GOT3 (cell line): Measurements from ENCODE around the gene MYH14.
"Not testable (repeated sequence)": the region's sequence is repeated elsewhere in the genome, so short reads cannot be mapped to it uniquely, and the experiment has no call there.

ENCODE experiments used
- DNase-seq: peaks from one replicate; lab custom pipeline; 2025; ENCODE audit warnings: mixed read lengths; lab: John Stamatoyannopoulos, UW

Gene MYH14

DNA sequence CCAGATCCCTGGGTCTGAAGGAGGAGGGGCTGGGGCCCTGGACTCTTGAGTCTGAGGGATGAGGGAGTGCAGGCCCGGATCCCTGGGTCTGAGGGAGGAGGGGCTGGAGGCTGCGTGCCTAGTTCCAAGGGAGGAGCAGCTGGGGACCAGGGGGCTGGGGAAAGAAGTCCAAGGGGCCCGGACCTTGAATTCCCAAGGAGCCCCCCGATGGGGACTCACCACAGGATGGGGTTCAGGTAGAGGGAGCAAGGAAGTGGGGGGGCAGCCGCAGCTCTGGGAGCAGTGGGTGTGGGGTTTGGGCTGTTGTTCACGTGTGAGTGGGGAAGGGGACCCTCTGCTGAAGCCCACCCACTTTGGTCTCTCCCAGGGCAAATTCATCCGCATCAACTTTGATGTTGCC lies 23.1 kb downstream of the MYH14 start:
- DNase-seq = no peak

DNA sequence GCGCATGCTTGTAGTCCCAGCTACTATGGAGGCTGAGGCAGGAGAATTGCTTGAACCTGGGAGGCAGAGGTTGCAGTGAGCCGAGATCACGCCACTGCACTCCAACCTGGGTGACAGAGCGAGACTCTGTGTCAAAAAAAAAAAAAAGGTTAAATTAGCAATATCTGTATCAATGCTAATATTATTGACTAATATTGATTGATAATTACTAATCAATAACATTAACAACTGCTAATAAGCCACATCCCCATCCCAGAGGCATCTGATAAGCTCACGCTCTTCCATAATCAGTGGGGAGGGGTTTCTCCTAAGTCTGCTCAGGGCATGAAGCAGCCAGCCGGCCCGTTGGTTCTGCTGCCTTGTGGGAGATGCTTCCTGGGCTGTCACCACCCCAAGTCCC lies 24.7 kb downstream of the MYH14 start:
- DNase-seq = not testable (repeated sequence)

DNA sequence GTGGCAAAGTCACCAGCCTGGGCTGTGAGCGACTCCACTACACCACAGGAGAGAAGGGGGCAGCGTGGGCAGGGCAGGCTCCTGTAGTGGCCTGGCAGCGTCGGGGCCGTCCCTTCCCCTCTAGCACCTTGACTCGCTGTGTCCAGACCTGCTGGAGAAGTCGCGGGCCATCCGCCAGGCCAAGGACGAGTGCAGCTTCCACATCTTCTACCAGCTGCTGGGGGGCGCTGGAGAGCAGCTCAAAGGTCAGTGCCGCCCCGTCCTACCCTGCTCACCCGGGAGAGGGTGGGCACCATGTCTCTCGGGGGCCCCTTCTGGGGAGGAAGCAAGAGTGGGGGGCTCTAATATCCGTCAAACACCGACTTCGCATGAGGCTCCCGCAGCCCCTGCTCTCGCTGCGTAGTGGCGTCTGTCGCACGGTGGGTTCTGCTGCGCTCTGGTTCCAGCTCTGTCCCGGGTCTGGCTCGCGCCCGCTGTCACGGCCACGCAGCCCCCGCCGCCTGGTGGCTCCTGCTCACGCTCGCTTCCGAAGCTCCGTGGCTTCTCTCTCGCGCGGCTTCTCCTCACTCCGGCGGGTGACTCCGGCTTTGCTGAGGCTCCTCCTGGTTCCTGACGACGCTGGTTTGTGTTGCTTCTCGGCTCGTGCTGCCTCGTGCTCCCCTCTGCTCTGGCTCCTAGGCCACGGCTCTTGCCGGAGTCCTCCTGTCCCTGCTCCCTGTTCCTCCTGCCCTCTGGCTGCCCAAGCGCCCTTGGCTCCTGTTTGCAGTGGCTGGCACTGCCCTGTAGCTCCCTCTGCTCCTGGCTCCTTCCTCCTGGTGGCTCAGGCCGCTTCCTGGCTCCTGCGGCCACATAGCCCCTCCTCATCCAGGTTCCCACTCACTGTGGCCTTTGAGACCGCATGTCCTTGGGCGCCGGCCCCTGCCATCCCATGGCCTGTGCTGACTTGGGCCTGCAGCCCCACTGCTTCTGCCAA lies 27.2 kb downstream of the MYH14 start:
- no peak for DNase-seq

DNA sequence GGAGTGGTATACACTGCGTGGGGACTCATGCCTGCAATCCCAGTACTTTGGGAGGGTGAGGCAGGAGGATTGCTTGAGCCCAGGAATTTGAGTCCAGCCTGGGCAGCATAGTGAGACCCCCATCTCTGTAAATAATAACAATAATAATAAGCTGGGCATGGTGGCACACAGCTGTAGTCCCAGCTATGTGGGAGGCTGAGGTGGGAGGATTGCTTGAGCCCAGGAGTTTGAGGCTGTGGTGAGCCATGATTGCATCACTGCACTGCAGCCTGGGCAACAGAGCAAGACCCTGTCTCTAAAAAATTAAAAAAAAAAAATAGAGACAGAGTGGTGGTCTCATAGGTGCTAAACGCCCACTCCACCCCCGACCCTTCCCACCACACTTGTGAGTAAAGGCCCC lies 28.0 kb downstream of the MYH14 start:
- not testable (repeated sequence) for DNase-seq

DNA sequence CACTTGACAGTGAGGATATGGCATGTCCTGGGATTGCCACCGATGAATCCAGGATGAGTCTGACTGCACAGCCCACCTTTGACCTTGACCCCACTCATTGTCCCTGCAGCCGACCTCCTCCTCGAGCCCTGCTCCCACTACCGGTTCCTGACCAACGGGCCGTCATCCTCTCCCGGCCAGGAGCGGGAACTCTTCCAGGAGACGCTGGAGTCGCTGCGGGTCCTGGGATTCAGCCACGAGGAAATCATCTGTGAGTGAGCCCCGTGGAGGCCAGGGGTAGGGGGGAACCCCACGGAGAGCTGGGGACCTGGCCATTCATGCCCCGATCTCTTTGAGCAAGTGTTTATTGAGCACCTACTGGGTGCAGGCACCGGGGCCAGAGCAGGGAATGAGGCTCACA lies 28.4 kb downstream of the MYH14 start:
- DNase-seq = no peak

DNA sequence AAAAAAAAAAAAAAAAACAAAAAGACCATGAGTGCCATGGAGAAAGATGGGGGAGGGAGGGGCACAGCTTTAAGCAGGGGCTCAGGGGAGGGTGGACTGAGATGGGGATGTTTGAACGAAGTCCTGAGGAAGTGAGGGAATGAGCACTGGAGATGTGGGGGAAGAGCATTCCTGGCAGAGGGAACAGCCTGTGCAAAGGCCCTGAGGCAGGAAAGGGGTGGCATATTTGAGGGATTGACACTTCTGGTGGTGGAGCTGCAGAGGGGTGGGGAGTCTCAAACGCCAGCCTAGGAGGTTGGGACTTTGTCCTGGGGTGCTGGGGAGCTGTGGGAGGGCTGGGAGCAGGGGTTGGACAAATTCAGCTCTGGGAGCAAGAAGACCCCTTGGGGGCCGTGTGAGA lies 29.2 kb downstream of the MYH14 start:
- DNase-seq = no peak

DNA sequence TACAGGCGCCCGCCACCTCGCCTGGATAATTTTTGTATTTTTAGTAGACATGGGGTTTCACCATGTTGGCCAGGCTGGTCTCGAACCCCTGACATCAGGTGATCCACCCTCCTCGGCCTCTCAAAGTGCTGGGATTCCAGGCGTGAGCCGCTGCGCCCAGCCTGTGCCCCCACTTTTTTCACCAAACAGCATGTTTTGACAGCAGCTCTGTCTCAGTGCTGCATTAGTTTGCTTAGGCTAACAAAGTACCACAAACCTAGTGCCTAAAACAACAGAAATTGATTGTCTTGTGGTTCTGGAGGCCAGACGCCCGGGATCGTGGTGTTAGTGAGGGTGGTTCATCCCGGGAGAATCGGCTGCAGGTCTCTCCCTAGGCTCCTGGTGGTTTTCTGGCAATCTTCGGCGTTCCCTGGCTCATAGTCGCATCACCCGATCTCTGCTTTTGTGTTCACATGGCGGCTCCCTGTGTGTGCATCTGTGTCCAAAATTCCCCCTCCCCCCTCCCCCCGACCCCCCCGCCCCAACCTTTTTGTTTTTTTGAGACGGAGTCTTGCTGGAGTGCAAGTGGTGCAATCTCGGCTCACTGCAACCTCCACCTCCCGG lies 30.0 kb downstream of the MYH14 start:
- no peak for DNase-seq

DNA sequence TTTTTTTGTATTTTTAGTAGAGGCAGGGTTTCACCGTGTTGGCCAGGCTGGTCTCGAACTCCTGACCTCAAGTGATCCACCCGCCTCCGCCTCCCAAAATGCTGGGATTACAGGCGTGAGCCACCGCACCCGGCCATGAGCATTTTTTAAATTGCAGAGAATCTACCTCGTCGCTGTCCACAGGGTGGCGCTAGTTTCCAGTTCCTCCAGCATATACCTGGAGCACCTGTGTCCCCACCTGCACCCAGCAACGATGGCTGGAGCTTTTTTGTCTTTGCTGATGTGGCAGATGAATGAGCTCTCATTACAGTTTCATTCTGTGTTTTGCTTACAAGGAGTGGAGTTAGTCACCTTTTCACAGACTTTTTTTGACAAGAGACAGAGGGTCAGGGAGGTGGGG lies 34.1 kb downstream of the MYH14 start:
- DNase-seq = not testable (repeated sequence)

DNA sequence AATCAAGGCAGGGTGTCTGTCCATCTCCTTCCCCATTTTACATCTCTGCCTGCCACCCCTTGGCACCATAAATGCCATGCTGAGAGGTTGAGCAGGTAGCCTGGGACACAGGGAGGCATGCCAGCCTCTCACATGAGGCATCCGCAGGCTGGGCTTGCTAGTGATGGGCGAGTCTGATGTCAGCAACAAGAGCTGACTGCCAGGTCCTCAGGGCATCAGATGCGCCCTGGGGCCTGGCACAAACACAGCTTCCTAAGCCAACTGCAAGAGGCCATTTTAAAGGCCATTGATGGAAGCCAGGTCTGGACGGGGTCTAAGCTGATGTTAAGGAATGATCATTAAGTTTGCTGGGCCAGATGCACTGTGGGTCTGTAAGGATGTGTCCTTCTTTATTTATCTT lies 34.6 kb downstream of the MYH14 start:
- no peak for DNase-seq

DNA sequence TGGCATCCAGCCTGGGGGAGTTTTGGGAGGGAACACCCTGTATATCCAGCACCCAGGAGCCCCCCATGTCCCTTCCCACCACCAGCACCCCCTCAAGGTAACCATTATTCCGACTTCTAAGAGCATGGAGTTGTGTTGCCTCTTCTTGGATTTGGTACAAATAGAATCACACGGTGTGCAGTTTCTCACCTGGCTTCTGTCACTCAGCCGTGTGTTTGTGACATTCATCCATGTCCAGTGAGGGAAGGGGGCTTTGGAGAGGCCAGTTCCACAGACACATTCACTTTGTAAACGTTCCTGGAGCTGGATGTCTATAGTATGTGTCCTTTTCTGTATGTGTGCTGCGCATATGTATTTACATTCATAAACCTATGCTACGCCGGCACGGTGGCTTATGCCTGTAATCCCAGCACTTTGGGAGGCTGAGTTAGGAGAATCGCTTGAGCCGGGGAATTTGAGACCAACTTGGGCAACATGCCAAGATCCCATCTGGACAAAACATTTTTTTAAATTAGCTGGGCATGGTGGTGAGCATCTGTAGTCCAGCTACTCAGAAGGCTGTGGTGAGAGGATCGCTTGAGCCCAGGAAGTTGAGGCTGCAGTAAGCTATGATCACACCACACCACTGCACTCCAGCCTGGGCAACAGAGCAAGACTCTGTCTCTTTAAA lies 36.6 kb downstream of the MYH14 start:
- no peak for DNase-seq

DNA sequence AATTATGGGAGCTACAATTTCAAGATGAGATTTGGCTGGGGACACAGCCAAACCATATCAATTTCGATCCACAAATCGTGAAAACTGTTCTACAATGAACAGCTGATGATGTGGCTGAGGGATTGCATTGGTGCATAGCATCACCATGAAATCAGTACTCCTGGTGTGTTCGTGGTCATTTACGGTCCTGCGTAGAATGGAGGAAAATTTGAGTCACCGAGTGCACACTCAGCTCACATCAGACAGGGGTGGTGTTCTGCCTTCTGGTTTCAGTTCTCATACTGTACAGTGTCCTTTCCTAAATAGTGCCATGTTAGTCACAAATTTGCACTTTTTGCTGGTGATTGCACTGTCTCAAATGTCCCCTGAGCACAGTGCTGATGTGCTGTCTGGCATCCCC lies 39.2 kb downstream of the MYH14 start:
- no peak for DNase-seq

DNA sequence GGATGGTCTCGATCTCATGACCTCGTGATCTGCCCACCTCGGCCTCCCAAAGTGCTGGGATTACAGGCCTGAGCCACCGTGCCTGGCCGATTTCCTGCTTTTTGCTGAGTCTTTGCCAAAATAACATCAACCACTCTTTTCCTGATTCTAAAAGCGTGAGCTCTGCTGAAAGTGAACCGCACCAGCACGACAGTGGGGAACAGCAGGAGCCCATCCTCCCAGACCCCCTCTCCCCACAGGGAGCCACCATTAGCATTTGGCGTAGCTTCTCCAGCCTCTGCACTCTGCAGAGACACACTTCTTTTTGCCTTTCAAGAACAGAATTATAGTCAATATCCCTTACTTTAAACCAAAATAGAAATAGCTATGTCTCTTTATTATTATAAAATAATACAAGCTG lies 41.3 kb downstream of the MYH14 start:
- DNase-seq = no peak

DNA sequence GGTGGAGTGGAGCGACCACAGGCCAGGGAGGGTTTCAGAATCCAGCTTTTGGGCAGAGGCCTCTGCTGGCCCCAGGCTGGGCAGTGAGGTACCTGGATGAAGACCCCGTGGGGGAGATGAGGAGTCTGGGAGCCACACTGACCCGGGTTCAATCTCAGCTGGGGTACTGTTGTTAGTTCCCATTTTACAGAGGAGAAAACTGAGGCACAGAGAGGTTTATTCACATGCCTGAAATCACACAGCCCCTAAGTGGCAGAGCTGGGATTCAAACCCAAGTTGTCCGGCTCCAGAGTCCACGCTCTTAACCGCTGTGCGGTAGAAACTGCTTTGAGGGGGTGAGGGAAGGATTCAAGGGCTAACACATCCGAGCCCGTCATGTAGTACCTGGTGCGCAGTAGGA lies 45.0 kb downstream of the MYH14 start:
- no peak for DNase-seq

DNA sequence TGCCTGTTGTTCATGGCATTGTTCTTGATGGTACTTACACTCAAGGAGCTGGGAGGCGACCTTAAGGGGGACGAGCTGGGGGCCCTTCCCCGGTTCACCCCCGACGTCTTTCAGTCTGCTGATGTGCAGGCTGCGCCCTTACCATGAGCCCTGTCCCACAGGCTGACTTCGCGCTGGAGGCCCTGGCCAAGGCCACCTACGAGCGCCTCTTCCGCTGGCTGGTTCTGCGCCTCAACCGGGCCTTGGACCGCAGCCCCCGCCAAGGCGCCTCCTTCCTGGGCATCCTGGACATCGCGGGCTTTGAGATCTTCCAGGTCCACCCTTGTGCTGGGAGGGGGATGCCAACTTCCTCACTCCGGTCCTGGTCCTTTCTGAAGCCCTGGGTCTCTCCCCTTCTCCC lies 45.4 kb downstream of the MYH14 start:
- no peak for DNase-seq

DNA sequence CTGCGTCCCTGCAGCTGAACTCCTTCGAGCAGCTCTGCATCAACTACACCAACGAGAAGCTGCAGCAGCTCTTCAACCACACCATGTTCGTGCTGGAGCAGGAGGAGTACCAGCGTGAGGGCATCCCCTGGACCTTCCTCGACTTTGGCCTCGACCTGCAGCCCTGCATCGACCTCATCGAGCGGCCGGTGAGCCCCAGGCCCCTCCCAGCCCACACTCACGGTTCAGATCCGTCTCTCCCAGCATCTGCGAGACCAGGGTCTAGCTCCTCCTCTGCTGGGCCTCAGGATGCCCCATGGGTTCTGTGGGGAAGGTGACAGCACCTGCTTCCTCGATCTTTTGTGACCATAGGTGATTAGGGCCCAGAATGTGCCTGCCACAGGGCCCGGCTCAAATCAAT lies 46.2 kb downstream of the MYH14 start:
- no peak for DNase-seq

DNA sequence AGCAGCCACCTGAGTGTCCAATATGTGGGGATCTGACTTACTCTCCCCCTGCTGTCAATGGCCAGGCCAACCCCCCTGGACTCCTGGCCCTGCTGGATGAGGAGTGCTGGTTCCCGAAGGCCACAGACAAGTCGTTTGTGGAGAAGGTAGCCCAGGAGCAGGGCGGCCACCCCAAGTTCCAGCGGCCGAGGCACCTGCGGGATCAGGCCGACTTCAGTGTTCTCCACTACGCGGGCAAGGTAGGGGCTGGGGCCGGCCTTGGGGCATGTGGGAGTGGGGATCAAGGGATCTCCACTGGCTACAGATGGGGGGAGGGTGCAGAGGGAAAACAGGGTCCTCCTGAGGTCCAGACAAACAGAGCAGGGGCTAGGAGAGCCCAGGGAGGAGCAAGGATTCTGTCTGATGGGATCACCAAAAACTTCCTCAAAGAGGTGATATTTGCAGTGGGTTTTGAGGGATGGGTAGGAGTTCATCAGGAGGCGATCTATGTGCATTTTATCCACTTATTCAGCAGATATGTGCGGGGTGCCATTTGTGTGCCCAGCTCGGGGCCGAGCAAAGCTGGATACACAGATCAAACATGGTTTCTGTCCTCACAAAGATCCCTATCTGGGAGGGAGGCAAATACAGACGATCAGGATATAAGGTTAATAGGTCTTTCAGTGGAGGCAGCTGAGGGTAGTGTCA lies 47.2 kb downstream of the MYH14 start:
- no peak for DNase-seq

DNA sequence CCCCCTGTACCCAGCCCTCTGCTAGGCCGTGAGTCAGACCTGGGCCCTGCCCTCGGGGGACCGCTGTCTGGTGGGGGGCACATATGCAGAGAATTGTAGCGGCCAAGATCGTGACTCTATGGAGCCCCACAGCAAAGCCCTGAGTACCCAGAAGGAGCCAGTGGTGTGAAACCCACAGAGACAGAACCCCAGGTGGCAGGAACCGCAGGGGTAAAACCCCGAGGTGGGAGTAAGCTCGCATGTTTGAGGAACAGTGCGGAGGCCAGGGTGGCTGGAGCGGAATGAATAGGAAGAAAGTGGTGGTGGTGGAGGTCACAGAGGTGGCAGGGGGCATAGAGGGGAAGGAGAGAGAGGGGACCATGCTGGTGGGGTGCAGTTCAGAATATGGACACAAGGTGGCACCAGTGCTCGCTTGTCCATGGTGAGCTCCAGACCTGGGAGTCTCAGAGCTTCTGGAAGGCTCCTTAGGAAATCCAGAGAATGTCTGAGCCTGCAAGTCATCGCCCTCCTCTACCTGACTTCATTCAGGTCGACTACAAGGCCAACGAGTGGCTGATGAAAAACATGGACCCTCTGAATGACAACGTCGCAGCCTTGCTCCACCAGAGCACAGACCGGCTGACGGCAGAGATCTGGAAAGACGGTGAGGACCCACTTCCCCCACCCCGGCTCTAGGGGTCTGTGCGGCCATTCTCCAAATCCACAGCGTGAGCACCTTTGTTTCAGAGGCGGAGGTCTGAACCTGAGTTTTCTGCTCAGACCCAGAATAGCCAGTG lies 48.9 kb downstream of the MYH14 start:
- DNase-seq = no peak

DNA sequence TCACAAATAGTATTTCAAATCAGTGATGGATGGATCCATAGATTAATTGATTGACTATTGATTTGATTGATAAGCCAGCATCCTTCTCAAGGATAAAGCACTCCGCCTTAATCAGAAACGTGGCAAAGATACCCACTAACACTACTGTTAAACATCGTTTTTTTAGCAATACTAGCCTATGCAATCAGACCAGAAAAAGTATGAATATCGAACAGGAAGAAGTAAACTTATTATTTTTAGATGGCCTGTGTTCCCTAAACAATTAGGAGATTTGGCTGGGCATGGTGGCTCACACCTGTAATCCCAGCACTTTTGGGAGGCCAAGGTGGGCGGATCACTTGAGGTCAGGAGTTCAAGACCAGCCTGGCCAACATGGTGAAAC lies 49.5 kb downstream of the MYH14 start:
- DNase-seq = no peak

DNA sequence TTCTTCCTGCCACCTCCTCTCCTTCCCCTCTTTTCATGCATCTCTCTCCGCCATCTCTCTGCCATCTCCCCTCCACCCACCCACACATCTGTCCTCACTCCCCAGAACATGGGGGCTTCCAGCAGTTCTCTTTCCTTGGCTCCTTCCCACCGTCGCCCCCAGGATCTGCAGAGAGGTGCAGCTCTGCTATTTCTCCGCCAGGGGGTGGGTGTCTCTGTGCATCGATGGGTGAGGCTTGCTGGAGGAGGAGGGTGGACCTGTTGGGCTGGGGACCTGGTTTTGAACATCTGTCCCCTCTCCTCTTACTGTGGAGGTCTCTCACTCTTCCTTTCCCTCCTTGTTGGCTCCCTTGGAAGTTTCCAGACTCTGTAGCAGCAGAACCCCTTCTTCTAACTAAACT lies 51.7 kb downstream of the MYH14 start:
- no peak for DNase-seq

DNA sequence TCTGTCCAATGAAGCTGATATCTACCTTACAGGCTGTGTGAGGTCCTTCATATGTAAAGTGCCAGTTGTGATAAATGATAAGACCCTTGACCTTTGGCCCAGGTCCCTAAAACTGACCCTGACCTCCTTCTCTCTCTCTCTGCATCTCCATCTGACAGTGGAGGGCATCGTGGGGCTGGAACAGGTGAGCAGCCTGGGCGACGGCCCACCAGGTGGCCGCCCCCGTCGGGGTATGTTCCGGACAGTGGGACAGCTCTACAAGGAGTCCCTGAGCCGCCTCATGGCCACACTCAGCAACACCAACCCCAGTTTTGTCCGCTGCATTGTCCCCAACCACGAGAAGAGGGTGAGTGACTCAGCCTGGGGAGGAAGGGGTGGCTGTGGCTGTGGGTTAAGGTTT lies 53.7 kb downstream of the MYH14 start:
- no peak for DNase-seq

DNA sequence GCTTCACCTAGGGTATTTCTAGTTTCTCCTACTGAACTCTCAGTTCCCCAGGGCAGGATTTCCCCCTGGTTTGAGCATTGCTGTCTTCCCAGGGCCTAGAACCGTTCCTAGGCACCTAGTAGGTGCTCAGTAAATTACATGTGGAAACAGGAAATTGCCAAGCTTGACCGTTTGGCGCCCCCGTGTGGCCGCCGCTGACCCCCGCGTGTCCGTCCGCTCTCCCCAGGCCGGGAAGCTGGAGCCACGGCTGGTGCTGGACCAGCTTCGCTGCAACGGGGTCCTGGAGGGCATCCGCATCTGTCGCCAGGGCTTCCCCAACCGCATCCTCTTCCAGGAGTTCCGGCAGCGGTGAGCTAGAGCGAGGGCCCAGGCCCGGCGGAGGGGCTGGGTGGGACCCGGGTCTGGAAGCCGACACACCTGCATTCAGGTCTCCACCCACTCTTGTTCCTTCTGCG lies 55.5 kb downstream of the MYH14 start:
- no peak for DNase-seq
